ENCODE results near the gene SPHKAP. TPM values are rescaled to one million over a fixed set of nuclear protein-coding genes. Genes with fewer than 3 reads are reported as not detected.

SPHKAP gene
- total RNA-seq, 2 experiments from 2014 or later = not detected

DNA sequence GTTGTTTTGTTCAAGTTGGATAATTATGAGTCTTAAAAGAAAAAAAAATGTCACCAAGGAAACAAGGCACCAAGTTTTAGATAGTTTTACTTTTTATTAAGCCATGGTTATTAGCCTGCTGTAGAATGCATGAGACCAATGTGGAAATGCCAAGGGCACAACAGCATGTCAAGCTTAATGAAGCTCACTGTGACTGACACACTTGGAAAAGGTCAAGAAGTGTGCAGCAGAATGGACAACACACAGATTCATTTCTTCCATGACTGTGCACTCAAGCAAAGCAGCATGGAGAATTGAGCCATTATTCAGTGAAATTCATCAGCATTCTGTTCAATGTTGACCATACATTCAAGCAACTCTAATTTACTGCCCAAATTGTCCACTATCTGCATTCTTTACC is 23.6 kb downstream of the SPHKAP start:
- Histone ChIP-seq H3K36me3 (ENCODE audit: insufficient read depth, low read length) (no peaks in the 10 kb centered on the region), H3K9me3 (ENCODE audit: control insufficient read depth in 1 of 2, insufficient read depth in 1 of 2, low read length in 2 of 2) (no peaks in the 10 kb centered on the region), H3K27ac (ENCODE audit: low read depth in 1 of 2, low read length in 2 of 2) (no peak overlapping the region), H3K4me3 (ENCODE audit: low read length) (no peak overlapping the region), H3K4me1 (ENCODE audit: insufficient read depth, low read length) (no peaks in the 10 kb centered on the region), H3K27me3 (ENCODE audit: control insufficient read depth in 1 of 2, insufficient read depth in 2 of 2, low read length in 2 of 2) (no peaks in the 10 kb centered on the region)
- H3K4me3 Mint-ChIP-seq = no peak overlapping the region
- DNase-seq (no peak), ATAC-seq (ENCODE audit: poor library complexity) (no peak)
- H3K27ac Mint-ChIP-seq = no peak overlapping the region
- TF ChIP-seq, protein P1, sequence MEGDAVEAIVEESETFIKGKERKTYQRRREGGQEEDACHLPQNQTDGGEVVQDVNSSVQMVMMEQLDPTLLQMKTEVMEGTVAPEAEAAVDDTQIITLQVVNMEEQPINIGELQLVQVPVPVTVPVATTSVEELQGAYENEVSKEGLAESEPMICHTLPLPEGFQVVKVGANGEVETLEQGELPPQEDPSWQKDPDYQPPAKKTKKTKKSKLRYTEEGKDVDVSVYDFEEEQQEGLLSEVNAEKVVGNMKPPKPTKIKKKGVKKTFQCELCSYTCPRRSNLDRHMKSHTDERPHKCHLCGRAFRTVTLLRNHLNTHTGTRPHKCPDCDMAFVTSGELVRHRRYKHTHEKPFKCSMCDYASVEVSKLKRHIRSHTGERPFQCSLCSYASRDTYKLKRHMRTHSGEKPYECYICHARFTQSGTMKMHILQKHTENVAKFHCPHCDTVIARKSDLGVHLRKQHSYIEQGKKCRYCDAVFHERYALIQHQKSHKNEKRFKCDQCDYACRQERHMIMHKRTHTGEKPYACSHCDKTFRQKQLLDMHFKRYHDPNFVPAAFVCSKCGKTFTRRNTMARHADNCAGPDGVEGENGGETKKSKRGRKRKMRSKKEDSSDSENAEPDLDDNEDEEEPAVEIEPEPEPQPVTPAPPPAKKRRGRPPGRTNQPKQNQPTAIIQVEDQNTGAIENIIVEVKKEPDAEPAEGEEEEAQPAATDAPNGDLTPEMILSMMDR (IDR thresholded peaks at IDR 0.05) = no peak
- H3K27me3 Mint-ChIP-seq = no peaks in the 10 kb centered on the region
- POLR2A ChIA-PET = no interaction called here
- CTCF ChIA-PET = no interaction called here
- H3K4me1 Mint-ChIP-seq (ENCODE audit: low read depth) = no peaks in the 10 kb centered on the region
- intact Hi-C loops (cut with DNase I, micrococcal nuclease) = no loop called here
- H3K9me3 Mint-ChIP-seq = peaks cover 8% of the 10 kb centered on the region
- no peaks in the 10 kb centered on the region for H3K36me3 Mint-ChIP-seq (ENCODE audit: low read depth)

DNA sequence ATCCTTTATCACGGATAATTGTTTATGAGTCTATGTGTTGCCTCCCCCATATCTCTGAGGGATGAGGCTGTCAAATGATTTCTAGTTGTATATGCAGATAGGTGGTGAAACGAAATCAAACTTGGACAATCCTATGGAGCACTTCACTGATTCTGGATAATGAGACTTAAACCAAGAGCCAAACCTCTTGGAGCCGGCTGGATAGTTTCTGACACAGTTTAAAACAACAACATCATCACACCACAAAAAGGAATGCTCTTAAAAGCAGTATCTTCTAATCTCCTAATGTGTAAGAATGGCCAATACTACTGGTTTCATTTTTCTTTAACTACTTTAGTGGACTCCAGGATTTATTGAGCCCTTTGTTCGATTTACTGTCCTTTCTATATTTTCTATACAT is 36.5 kb downstream of the SPHKAP start:
- no peaks in the 10 kb centered on the region for H3K36me3 ChIP-seq (ENCODE audit: insufficient read depth, low read length)
- ChIA-PET POLR2A (no interaction called here), CTCF (no interaction called here)
- H3K36me3 Mint-ChIP-seq (ENCODE audit: low read depth) = no peaks in the 10 kb centered on the region
- H3K27ac Mint-ChIP-seq = no peak overlapping the region
- H3K27me3 Mint-ChIP-seq = no peaks in the 10 kb centered on the region
- H3K4me3 ChIP-seq (ENCODE audit: low read length) = no peak overlapping the region
- H3K9me3 ChIP-seq (ENCODE audit: control insufficient read depth in 1 of 2, insufficient read depth in 1 of 2, low read length in 2 of 2) = peaks cover 0 to 3% of the 10 kb centered on the region in 2 experiments
- DNase-seq (no peak), ATAC-seq (ENCODE audit: poor library complexity) (no peak)
- H3K9me3 Mint-ChIP-seq = peaks cover 8% of the 10 kb centered on the region
- no peaks in the 10 kb centered on the region for H3K27me3 ChIP-seq (ENCODE audit: control insufficient read depth in 1 of 2, insufficient read depth in 2 of 2, low read length in 2 of 2)
- intact Hi-C loops (cut with DNase I, micrococcal nuclease) = no loop called here
- no peak overlapping the region for H3K4me3 Mint-ChIP-seq
- no peak overlapping the region for H3K27ac ChIP-seq (ENCODE audit: low read depth in 1 of 2, low read length in 2 of 2)
- no peaks in the 10 kb centered on the region for H3K4me1 Mint-ChIP-seq (ENCODE audit: low read depth)
- H3K4me1 ChIP-seq (ENCODE audit: insufficient read depth, low read length) = no peaks in the 10 kb centered on the region
- TF ChIP-seq, protein P1 (IDR thresholded peaks at IDR 0.05) = no peak

DNA sequence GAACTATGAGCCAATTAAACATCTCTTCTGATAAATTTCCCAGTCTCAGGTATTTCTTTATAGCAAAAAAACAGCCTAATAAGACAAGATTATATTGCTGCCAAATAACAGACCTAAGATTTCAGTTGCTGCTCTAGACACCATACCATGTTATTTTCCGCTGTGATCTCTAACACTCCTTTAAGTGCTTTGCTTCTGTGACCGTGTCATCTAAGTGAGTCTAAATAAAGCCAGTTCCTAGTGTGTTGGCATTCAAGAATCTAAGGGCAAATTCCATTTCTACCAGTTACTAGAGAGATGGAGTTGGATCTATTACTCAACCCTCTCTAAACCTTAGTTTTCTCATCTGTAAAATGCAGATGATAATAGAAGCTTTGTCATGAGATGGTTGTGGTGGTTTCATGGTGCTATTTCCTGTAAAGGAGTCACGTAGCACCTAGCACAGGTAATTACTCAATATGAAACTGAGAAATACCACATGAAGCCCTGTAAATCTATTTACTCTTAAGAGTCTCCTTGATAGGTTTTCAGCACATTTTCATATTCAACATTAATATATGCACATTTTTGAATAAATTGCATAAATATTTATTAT is 40.5 kb downstream of the SPHKAP start:
- DNase-seq (no peak), ATAC-seq (ENCODE audit: poor library complexity) (no peak)
- Mint-ChIP-seq H3K9me3 (peaks cover 8% of the 10 kb centered on the region), H3K4me1 (ENCODE audit: low read depth) (no peaks in the 10 kb centered on the region), H3K27me3 (no peaks in the 10 kb centered on the region), H3K36me3 (ENCODE audit: low read depth) (no peaks in the 10 kb centered on the region), H3K4me3 (no peak overlapping the region), H3K27ac (no peak overlapping the region)
- Histone ChIP-seq H3K4me3 (ENCODE audit: low read length) (no peak overlapping the region), H3K4me1 (ENCODE audit: insufficient read depth, low read length) (no peaks in the 10 kb centered on the region), H3K27me3 (ENCODE audit: control insufficient read depth in 1 of 2, insufficient read depth in 2 of 2, low read length in 2 of 2) (no peaks in the 10 kb centered on the region), H3K9me3 (ENCODE audit: control insufficient read depth in 1 of 2, insufficient read depth in 1 of 2, low read length in 2 of 2) (peaks cover 0 to 3% of the 10 kb centered on the region in 2 experiments), H3K36me3 (ENCODE audit: insufficient read depth, low read length) (no peaks in the 10 kb centered on the region), H3K27ac (ENCODE audit: low read depth in 1 of 2, low read length in 2 of 2) (no peak overlapping the region)
- ChIA-PET CTCF (no interaction called here), POLR2A (no interaction called here)
- TF ChIP-seq, protein P1 (IDR thresholded peaks at IDR 0.05) = no peak
- intact Hi-C loops (cut with DNase I, micrococcal nuclease) = no loop called here
